Measurements from ENCODE around the gene PIK3AP1.
"Not testable (repeated sequence)": the region's sequence is repeated elsewhere in the genome, so short reads cannot be mapped to it uniquely, and the experiment has no call there.

PIK3AP1 gene

DNA sequence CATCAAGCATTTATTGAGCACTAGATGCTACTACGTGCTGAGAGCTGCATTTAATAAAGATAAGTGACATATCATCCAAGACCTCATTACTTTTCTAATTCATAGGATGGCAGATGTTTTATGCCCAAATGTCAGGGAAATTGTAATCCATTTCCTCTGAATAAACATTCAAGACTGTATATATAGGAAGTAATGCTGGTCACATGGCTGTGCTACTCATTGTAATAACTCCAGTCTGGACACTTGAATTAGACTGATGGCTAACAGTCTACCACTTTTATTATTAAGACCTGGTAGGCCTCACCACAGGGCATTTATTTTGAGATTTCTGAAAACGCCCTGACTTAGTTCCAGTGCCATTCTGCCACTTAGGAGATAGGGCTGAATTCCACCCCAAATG is 36.6 kb downstream of the PIK3AP1 start:
- intact Hi-C loops (cut with DNase I): no loop called here
- DNase-seq: no peak

- intact Hi-C loops (cut with DNase I): no loop called here
- DNase-seq: no peak
Measured at GRCh38 chr10:96683065-96683464, 37.2 kb downstream of the PIK3AP1 start.

DNA sequence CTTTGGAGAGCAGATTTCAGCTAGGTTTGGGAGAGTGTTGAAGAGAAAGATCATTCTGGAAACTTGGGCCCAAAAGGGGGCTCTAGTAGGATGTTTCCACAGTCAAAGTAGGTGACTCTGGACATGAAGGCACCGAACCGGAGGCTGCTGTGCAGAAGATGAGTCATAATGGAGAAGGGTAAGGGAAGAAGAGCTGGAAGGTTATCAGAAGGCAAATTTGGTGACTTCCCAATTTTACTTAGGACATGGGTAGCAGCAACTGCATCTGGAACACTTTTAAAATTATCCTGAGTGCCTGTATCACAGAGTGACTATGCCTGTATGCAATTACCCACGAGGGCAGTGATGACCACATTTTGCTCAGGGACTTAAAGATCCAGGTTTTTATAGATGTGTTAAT is 38.8 kb downstream of the PIK3AP1 start:
- intact Hi-C loops (cut with DNase I): no loop called here
- DNase-seq: no peak

DNA sequence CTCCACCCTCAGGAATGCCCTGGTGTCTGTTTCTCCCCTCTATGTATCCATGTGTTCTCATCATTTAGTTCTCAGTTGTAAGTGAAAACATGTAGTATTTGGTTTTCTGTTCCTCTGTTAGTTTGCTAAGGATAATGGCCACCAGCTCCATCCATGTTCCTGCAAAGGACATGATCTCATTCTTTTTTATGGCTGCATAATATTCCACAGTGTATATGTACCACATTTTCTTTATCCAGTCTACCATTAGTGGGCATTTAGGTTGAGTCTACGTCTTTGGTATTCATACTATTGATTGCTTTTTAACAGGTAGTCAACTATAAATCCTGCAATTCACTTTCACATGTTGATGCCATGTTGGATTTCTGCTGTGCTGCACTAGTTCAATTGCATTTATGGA is 39.9 kb downstream of the PIK3AP1 start:
- DNase-seq; intact Hi-C loops (cut with DNase I): not testable (repeated sequence)

DNA sequence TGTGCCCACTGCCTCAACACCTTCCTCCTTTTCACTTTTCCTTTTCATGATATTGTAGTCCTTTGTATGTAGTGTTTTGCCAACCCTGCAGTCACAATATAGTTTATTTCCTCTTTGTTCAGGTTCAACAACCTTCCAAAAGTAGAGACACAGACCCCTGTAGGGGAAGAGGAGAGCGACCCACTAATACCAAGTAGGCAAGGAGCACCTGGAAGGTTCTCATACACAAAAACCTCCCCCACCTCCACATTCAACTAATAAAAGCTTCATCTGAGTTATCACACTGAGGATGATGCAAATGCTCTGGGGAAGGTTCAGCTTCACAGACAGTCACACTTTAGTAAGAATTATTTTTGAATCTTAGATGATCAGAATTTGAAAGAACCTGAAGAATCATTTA is 41.6 kb downstream of the PIK3AP1 start:
- intact Hi-C loops (cut with DNase I): no loop called here
- DNase-seq: no peak

DNA sequence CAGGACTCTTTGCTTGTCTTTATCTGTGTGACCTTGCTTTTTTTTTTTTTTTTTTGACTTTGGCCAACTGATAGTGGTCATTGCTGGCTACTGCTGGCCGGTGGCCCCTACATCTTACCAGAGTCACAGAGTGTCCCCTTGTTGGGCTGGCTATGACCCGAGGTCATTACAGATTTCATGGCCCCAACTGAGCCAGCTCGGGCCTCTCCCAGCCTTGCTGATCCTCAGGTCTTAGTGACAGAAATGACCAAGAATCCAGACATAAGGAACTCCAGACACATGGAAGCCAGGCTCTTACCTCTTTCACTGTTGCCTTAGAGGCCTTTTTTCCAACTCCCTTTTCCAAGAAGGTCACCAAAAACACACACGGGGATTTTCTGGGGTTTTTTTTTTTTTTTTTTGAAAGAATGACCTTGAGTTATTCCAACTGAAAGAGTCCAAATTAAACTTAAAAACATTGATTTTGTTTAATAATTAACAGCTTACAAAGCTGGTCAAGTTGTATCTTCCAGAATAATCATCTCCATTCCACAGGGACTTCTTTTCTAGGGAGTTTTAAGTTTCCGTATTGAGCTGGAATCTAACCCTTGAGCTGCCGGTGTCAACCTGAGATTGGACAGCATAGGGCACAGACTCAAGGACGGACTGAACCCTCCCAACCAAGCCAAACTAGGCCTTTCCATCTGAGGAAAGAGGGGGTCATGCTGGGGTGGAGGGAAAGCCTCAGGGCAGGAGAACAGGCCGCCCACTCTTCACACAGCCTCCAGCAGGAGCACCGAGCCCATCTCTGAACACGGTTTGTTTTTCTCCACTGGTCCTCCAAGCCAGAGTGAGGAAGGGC is 43.8 kb downstream of the PIK3AP1 start:
- intact Hi-C loops (cut with DNase I): no loop called here
- no peak for DNase-seq

DNA sequence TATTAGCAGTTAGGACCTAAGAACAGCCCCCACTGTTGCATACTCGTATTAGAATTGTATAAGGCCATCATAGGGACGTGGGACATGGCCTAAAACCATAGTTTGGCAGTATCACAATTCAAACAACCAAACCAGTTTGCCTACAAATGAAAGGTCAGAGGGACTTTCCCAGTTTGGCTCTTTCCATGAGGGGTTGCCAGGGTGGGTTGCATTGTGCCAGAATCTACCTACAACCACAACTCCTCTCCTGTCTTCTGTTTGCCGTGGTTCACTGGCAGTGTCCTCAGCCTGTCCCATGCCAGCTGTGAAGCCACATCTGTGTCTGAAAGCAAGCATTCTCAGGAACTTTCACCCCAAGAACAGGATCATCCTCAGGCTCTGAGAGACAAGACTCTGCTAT is 44.5 kb downstream of the PIK3AP1 start:
- intact Hi-C loops (cut with DNase I): no loop called here
- DNase-seq: no peak

- DNase-seq: peak in 24 of 42 donors; percentile 12 to 60 (median 34)
Measured at GRCh38 chr10:96673318-96674099, 46.8 kb downstream of the PIK3AP1 start.

GRCh38 chr10:96672481-96673175 is 47.7 kb downstream of the PIK3AP1 start:
- intact Hi-C loops (cut with DNase I): no loop called here

More at GRCh38 chr10:96673318-96674099, 46.8 kb downstream of the PIK3AP1 start:
- intact Hi-C loops (cut with DNase I): no loop called here

GRCh38 chr10:96671211-96671890 is 49.0 kb downstream of the PIK3AP1 start:
- no peak for DNase-seq
- intact Hi-C loops (cut with DNase I): no loop called here

More at GRCh38 chr10:96672481-96673175, 47.7 kb downstream of the PIK3AP1 start:
- no peak for DNase-seq

DNA sequence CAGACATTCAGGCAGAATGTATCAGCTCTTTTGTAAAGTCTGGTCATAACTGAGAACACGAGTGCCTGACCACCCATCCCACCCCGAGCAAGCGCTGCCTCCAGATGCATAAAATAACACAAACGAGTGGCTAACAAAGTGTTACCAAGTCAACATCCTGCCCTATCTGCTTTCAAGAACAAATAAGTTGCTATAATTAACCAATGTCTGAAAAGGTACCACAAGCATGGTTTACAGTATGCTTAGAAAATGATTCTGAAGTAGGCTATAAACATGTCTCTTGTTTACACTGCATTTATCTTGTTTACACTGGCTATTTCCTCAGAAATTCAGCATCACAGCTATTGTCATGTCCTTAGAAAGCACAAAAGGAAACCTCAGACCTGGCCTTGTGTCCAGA is 49.5 kb downstream of the PIK3AP1 start:
- intact Hi-C loops (cut with DNase I): no loop called here
- DNase-seq: no peak

GRCh38 chr10:96667401-96667800 is 52.9 kb downstream of the PIK3AP1 start:
- intact Hi-C loops (cut with DNase I): no loop called here
- no peak for DNase-seq

GRCh38 chr10:96666741-96667140 is 53.6 kb downstream of the PIK3AP1 start:
- intact Hi-C loops (cut with DNase I): no loop called here
- DNase-seq: no peak

DNA sequence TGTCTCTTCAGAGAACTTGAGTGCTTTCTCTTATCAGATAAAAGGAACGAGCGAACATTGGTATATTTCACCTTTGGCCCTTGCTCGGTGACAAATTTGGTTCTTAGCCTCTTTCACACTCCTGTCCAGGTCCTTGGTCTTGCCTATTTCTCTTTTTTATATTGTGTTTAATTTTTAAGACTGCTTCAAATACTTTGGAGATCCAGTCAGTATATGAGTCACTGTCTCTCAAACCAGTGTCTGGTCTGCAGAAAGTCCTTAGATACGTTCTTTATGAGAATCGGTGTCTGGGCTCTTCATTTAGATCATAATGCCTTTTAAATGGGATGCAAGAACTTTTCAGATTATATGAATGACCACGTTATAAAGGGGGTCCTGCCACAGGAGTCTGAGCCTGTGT is 55.0 kb downstream of the PIK3AP1 start:
- intact Hi-C loops (cut with DNase I): no loop called here
- DNase-seq: no peak

DNA sequence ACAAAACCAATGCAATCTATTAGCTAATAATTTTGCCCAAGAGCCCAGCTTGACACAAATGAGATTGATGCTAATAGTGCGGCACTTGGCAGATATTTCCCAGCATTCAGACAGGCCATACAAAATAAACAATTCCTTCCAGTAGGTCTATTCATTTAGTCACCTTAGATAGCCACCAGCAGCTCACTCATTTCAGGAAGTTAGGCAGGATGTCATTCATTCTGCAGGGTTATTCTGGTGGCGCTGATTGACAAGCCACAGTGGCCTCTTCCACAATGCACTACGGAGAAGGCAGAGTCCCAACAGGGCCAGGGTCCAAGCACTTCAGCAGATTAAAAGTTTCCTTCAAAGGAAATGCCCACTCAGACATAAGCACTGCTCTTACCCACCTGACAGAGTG is 55.8 kb downstream of the PIK3AP1 start:
- DNase-seq: no peak
- intact Hi-C loops (cut with DNase I): no loop called here

DNA sequence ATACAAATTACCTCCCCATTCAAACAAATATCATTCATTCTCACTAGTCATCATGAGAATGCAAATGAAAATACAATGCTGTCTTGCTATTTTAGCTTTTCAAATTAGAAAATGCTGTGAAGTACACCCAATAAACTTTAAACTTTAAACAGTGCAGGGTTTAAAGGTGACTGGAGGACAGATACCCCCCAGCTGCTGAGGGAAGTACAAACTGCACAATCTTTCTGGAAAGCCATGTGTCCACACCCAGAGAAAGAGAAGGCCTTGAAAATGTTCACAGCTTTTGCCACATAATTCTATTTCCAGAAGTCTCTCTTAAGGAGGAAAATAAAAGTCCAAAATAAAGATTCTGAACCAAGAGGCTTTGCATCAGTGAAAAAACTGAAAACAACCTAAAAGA is 56.5 kb downstream of the PIK3AP1 start:
- DNase-seq: no peak
- intact Hi-C loops (cut with DNase I): no loop called here

DNA sequence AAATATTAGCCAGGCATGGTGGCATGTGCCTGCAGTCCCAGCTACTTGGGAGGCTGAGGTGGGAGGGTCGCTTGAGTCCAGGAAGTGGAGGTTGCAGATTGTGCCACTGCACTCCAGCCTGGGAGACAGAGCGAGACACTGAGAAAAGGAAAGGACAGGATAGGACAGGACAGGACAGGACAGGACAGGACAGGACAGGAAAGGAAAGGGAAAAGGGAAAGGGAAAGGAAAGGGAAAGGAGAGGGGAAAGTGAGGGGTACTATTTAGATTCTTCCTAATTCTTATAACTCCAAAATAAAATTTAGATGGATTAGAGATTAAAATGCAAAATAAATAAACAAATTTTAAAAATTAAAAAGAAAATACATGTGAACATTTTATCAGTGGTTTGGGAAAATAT is 58.7 kb downstream of the PIK3AP1 start:
- intact Hi-C loops (cut with DNase I): no loop called here
- DNase-seq: no peak

GRCh38 chr10:96660297-96660696 is 60.0 kb downstream of the PIK3AP1 start:
- no peak for DNase-seq
- intact Hi-C loops (cut with DNase I): no loop called here

- no peak for DNase-seq
- intact Hi-C loops (cut with DNase I): no loop called here
Measured at GRCh38 chr10:96658844-96659243, 61.5 kb downstream of the PIK3AP1 start.

Data from head of caudate nucleus (tissue), 42 donors.